H9 (cell line): Measurements from ENCODE around the gene TMA7B. TPM values are rescaled to one million over a fixed set of nuclear protein-coding genes. Genes with fewer than 3 reads are reported as not detected.

Source experiments
- DNase-seq: peaks from one replicate; pipeline ENCODE4 v3.0.0-alpha.2; 2017
- H2AFZ ChIP-seq: one replicate; pipeline ENCODE4 v1.6.1; 2013; ENCODE audit warnings: mild to moderate bottlenecking, low read length, control low read depth, moderate library complexity
- H2AK5ac ChIP-seq: 2 replicates; pipeline ENCODE4 v1.6.1; 2013; ENCODE audit warnings: low read length, control low read depth, mixed read lengths; ENCODE audit not compliant: insufficient read length
- H2BK120ac ChIP-seq: one replicate; pipeline ENCODE4 v1.6.1; 2013; ENCODE audit warnings: low read depth, mild to moderate bottlenecking, low read length, control low read depth, inconsistent platforms; ENCODE audit not compliant: poor library complexity, severe bottlenecking
- H2BK12ac ChIP-seq: 2 replicates; pipeline ENCODE4 v1.6.1; 2013; ENCODE audit warnings: low read length, control low read depth, mixed read lengths, low read depth; ENCODE audit not compliant: insufficient read length
- H2BK15ac ChIP-seq: 2 replicates; pipeline ENCODE4 v1.6.1; 2013; ENCODE audit warnings: low read depth, low read length, control low read depth
- H2BK20ac ChIP-seq: one replicate; pipeline ENCODE4 v1.6.1; 2013; ENCODE audit warnings: low read depth, mild to moderate bottlenecking, low read length, control low read depth, inconsistent platforms; ENCODE audit not compliant: poor library complexity, severe bottlenecking
- H2BK5ac ChIP-seq: 2 replicates; pipeline ENCODE4 v1.6.1; 2013; ENCODE audit warnings: low read length, control low read depth, mixed read lengths; ENCODE audit not compliant: insufficient read length
- H3K14ac ChIP-seq: 2 replicates; pipeline ENCODE4 v1.6.1; 2013; ENCODE audit warnings: low read length, control low read depth; ENCODE audit not compliant: insufficient read depth
- H3K18ac ChIP-seq: 2 replicates; pipeline ENCODE4 v1.6.1; 2013; ENCODE audit warnings: low read depth, mild to moderate bottlenecking, mixed read lengths, low read length, control low read depth; ENCODE audit not compliant: insufficient read length
- H3K23ac ChIP-seq: 2 replicates; pipeline ENCODE4 v1.6.1; 2013; ENCODE audit warnings: low read length, control low read depth, mixed read lengths, low read depth; ENCODE audit not compliant: insufficient read length
- H3K23me2 ChIP-seq: 2 replicates; pipeline ENCODE4 v1.6.1; 2013; ENCODE audit warnings: low read depth, mild to moderate bottlenecking, mixed read lengths, low read length, control low read depth; ENCODE audit not compliant: insufficient read length, poor library complexity, severe bottlenecking
- H3K27ac ChIP-seq: 2 replicates; pipeline ENCODE4 v1.5.1; 2013; ENCODE audit warnings: low read length, control low read depth, mixed read lengths, low read depth; ENCODE audit not compliant: insufficient read length
- H3K27me3 ChIP-seq: 2 replicates; pipeline ENCODE4 v1.6.1; 2013; ENCODE audit warnings: low read length, control low read depth, inconsistent platforms; ENCODE audit not compliant: insufficient read depth
- H3K4ac ChIP-seq: 2 replicates; pipeline ENCODE4 v1.6.1; 2013; ENCODE audit warnings: low read depth, mild to moderate bottlenecking, control low read depth, inconsistent platforms, low read length, moderate library complexity
- H3K4me1 ChIP-seq: 2 replicates; pipeline ENCODE4 v1.6.1; 2013; ENCODE audit warnings: low read length, control low read depth, inconsistent platforms; ENCODE audit not compliant: insufficient read depth
- H3K4me2 ChIP-seq: 2 replicates; pipeline ENCODE4 v1.6.1; 2013; ENCODE audit warnings: low read length, control low read depth, mixed read lengths; ENCODE audit not compliant: insufficient read length, insufficient read depth
- H3K56ac ChIP-seq: 2 replicates; pipeline ENCODE4 v1.6.1; 2013; ENCODE audit warnings: low read depth, mild to moderate bottlenecking, mixed read lengths, low read length, control low read depth; ENCODE audit not compliant: insufficient read length
- H3K79me1 ChIP-seq: 2 replicates; pipeline ENCODE4 v1.6.1; 2013; ENCODE audit warnings: low read depth, mild to moderate bottlenecking, moderate library complexity, low read length, control low read depth, inconsistent platforms; ENCODE audit not compliant: insufficient read depth, poor library complexity, severe bottlenecking
- H3K79me2 ChIP-seq: 2 replicates; pipeline ENCODE4 v1.6.1; 2013; ENCODE audit warnings: low read length, control low read depth, inconsistent platforms; ENCODE audit not compliant: insufficient read depth
- H3K9ac ChIP-seq: 2 replicates; pipeline ENCODE4 v1.6.1; 2013; ENCODE audit warnings: low read length, control low read depth, mixed read lengths; ENCODE audit not compliant: insufficient read length; ENCODE audit errors: extremely low read depth
- H3K9me3 ChIP-seq: one replicate; pipeline ENCODE4 v1.6.1; 2013; ENCODE audit warnings: low read depth, low read length, inconsistent platforms; ENCODE audit not compliant: control insufficient read depth
- H3T11ph ChIP-seq: one replicate; pipeline ENCODE4 v1.6.1; 2013; ENCODE audit warnings: mild to moderate bottlenecking, low read length, control low read depth, inconsistent platforms
- H4K20me1 ChIP-seq: one replicate; pipeline ENCODE4 v1.6.1; 2013; ENCODE audit not compliant: control insufficient read depth, insufficient read length, insufficient read depth
- H4K5ac ChIP-seq: 2 replicates; pipeline ENCODE4 v1.6.1; 2013; ENCODE audit warnings: low read depth, mild to moderate bottlenecking, mixed read lengths, low read length, control low read depth; ENCODE audit not compliant: insufficient read length
- H4K8ac ChIP-seq: replicated peaks from 2 replicates; pipeline ENCODE4 v1.6.1; 2013; ENCODE audit warnings: low read length, control low read depth, mixed read lengths, low read depth; ENCODE audit not compliant: insufficient read length
- H4K91ac ChIP-seq: 2 replicates; pipeline ENCODE4 v1.6.1; 2013; ENCODE audit warnings: low read depth, mild to moderate bottlenecking, moderate library complexity, mixed read lengths, low read length, control low read depth; ENCODE audit not compliant: insufficient read length
- H3K27ac Mint-ChIP-seq, 3 experiments: 2 replicates in 2 of 3; 3 replicates in 1 of 3; pipeline ENCODE4 v1.8.0; 2020 to 2021; ENCODE audit warnings: mixed read lengths in 3 of 3, mild to moderate bottlenecking in 1 of 3, moderate library complexity in 1 of 3
- H3K27me3 Mint-ChIP-seq: 2 replicates; pipeline ENCODE4 v1.8.0; 2021; ENCODE audit warnings: low read depth, mild to moderate bottlenecking, moderate library complexity, mixed read lengths
- H3K36me3 Mint-ChIP-seq, 3 experiments: 2 replicates in 2 of 3; 3 replicates in 1 of 3; pipeline ENCODE4 v1.8.0; 2020 to 2021; ENCODE audit warnings: low read depth in 3 of 3, mixed read lengths in 3 of 3; ENCODE audit not compliant: insufficient read depth in 1 of 3
- H3K4me1 Mint-ChIP-seq, 2 experiments: 2 replicates each; pipeline ENCODE4 v1.8.0; 2020; ENCODE audit warnings: mixed read lengths in 2 of 2
- H3K4me3 Mint-ChIP-seq, 2 experiments: 2 replicates in 1 of 2; 3 replicates in 1 of 2; pipeline ENCODE4 v1.8.0; 2020 to 2021; ENCODE audit warnings: mild to moderate bottlenecking in 2 of 2, mixed read lengths in 2 of 2, moderate library complexity in 1 of 2
- H3K9me3 Mint-ChIP-seq, 2 experiments: 2 replicates in 1 of 2; 3 replicates in 1 of 2; pipeline ENCODE4 v1.8.0; 2020; ENCODE audit warnings: mild to moderate bottlenecking in 2 of 2, mixed read lengths in 2 of 2, moderate library complexity in 1 of 2
- WGBS: extraction: QIAGEN DNeasy Blood & Tissue Kit; methylation state at CpG from one replicate; pipeline ENCODE4 v1.1.7; 2013; ENCODE audit warnings: missing lambda C conversion rate, low lambda C conversion rate, mixed read lengths; ENCODE audit not compliant: insufficient read length; ENCODE audit errors: extremely low coverage; 5-methylcytosine and 5-hydroxymethylcytosine counted together
- total RNA-seq: library from RNA; stranded (reverse); gene quantifications from 2 replicates; pipeline ENCODE4 v1.2.1, GENCODE V29; 2021
- TF ChIP-seq, protein P1 (sequence below): fragments of 200-600 bp; sonication (generic); conservative IDR thresholded peaks from 3 replicates; pipeline ENCODE4 v1.8.0; 2021; ENCODE audit warnings: antibody characterized with exemption, mild to moderate bottlenecking

The TMA7B gene
- total RNA-seq, 1 experiment from 2014 or later, result not detected

GRCh38 chr22:39924286-39924685, 35.9 kb upstream of the TMA7B start:
- Mint-ChIP-seq H3K27ac (peak overlapping the region in 1 of 3 experiments; percentile 23; a peak in 1 of 7 replicates), H3K4me1 (peaks cover 8 to 14% of the 10 kb centered on the region in 2 experiments; a peak in 3 of 4 replicates), H3K9me3 (no peaks in the 10 kb centered on the region), H3K27me3 (peaks cover 8% of the 10 kb centered on the region), H3K4me3 (no peak overlapping the region), H3K36me3 (no peaks in the 10 kb centered on the region)
- Histone ChIP-seq H4K20me1 (no peaks in the 10 kb centered on the region), H2AK5ac (no peak overlapping the region), H4K5ac (no peak overlapping the region), H3K4ac (no peak overlapping the region), H2BK120ac (no peak overlapping the region), H3K23me2 (no peaks in the 10 kb centered on the region), H3K4me2 (no peak overlapping the region), H3K14ac (no peak overlapping the region), H3T11ph (no peak overlapping the region), H3K27ac (no peak overlapping the region), H3K79me1 (no peaks in the 10 kb centered on the region), H4K91ac (no peak overlapping the region), H2AFZ (no peak overlapping the region), H3K27me3 (no peaks in the 10 kb centered on the region), H3K4me1 (no peaks in the 10 kb centered on the region; the same call in 1 of the 2 replicates), H4K8ac (no peak overlapping the region), H3K9ac (no peak overlapping the region), H3K23ac (no peak overlapping the region), H3K79me2 (no peaks in the 10 kb centered on the region), H2BK12ac (no peak overlapping the region), H2BK5ac (no peak overlapping the region), H3K9me3 (no peaks in the 10 kb centered on the region), H2BK20ac (no peak overlapping the region), H3K56ac (no peak overlapping the region), H2BK15ac (no peak overlapping the region), H3K18ac (no peak overlapping the region)
- DNase-seq, result no peak
- TF ChIP-seq, protein P1, sequence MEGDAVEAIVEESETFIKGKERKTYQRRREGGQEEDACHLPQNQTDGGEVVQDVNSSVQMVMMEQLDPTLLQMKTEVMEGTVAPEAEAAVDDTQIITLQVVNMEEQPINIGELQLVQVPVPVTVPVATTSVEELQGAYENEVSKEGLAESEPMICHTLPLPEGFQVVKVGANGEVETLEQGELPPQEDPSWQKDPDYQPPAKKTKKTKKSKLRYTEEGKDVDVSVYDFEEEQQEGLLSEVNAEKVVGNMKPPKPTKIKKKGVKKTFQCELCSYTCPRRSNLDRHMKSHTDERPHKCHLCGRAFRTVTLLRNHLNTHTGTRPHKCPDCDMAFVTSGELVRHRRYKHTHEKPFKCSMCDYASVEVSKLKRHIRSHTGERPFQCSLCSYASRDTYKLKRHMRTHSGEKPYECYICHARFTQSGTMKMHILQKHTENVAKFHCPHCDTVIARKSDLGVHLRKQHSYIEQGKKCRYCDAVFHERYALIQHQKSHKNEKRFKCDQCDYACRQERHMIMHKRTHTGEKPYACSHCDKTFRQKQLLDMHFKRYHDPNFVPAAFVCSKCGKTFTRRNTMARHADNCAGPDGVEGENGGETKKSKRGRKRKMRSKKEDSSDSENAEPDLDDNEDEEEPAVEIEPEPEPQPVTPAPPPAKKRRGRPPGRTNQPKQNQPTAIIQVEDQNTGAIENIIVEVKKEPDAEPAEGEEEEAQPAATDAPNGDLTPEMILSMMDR, result no peak
- WGBS, result no CpG with 5 or more reads among the region's 18 CpGs
